SH-SY5Y (cell line): Measurements from ENCODE around the gene TTLL8.

Source experiments
- GATA2 ChIP-seq: IDR thresholded peaks from 2 replicates; pipeline ENCODE4 v1.6.1; 2011; ENCODE audit warnings: mild to moderate bottlenecking, low read depth, low read length
- GATA3 ChIP-seq: IDR thresholded peaks from 2 replicates; pipeline ENCODE4 v1.6.1; 2011; ENCODE audit warnings: low read depth, mild to moderate bottlenecking, low read length, moderate library complexity

DNA sequence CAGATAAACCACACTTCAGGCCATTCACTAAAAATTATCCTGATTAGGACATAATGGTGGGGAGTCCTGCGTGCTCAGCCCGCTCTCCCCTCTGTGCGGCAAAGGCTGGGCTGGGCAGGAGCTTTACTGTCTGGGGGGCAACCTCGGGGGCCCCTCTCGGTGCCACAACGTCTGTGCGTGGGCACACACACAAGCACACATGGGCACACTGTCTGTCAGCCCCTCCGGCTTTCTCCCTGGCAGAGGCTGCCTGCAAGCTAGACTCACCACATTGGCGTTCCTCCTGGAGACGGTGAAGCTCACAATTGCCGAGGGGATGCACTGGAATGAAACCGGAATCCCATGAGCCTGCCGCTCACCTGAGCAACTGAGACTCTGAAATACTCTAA is 22.0 kb upstream of the TTLL8 start:
- TF ChIP-seq GATA2 (no peak), GATA3 (no peak)
